Measurements from ENCODE around the gene ATG9A. TPM values are rescaled to one million over a fixed set of nuclear protein-coding genes. Genes with fewer than 3 reads are reported as not detected.

Gene ATG9A
- total RNA-seq, 1 experiment from 2014 or later, result 42.9 TPM

DNA sequence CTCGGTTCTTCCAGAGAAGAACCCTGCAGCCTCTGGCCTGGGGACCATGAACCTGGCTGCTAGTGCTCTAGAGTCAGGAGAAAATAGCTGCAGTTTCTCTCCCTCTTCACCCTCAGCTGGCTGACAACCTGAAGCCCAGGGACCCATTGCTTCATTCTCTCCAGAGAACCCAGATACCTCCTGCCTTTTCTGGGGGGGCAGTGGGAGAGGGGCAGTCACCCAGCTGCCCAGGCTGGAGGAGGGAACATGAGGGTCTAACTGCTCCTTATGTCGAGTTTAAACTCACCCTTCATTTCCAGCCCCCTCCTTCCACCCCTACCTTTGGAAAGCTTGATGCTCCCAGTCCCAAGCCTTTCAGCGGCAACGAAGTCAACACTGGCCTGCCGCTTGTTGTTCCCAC is 30.5 kb downstream of the ATG9A start (continued):
- TF ChIP-seq, protein P1, sequence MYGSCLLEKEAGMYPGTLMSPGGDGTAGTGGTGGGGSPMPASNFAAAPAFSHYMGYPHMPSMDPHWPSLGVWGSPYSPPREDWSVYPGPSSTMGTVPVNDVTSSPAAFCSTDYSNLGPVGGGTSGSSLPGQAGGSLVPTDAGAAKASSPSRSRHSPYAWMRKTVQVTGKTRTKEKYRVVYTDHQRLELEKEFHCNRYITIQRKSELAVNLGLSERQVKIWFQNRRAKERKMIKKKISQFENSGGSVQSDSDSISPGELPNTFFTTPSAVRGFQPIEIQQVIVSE (CRISPR knock-in tag; IDR thresholded peaks at IDR 0.05; ENCODE audit: borderline replicate concordance), result no peak

DNA sequence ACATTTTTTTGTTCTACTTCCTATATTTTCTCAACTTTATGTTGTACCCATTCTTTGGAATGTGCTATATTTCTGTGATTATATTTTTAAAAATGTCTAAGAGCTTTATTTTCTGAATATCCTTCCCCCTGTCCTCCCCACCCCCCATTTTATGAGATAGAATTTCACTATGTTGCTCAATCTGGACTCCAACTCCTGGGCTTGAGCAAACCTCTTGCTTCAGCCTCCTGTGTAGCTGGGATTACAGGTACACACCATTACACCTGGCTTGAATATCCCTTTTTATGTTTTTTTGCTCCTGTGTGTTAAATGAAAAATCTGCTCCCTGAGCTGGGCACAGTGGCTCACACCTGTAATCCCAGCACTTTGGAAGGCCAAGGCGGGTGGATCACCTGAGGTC is 32.0 kb downstream of the ATG9A start:
- ChIA-PET CTCF (interaction anchor here (1.1 to 1.9 kb wide), 2 partner anchors 9 to 98 kb away, joined by 5 to 7 read pairs; partner anchors contain the start of gene ZFAND2B), POLR2A (no interaction called here)
- Mint-ChIP-seq H3K27ac (no peak overlapping the region), H3K9me3 (peaks cover 10% of the 10 kb centered on the region), H3K36me3 (no peaks in the 10 kb centered on the region), H3K27me3 (ENCODE audit: low read depth) (0 out of 2 replicates have a peak, but pooled peaks cover 3% of the 10 kb centered on the region), H3K4me3 (no peak overlapping the region), H3K4me1 (peaks cover 8% of the 10 kb centered on the region)
- ATAC-seq, result no peak
- TF ChIP-seq, protein P2, sequence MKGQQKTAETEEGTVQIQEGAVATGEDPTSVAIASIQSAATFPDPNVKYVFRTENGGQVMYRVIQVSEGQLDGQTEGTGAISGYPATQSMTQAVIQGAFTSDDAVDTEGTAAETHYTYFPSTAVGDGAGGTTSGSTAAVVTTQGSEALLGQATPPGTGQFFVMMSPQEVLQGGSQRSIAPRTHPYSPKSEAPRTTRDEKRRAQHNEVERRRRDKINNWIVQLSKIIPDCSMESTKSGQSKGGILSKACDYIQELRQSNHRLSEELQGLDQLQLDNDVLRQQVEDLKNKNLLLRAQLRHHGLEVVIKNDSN (CRISPR knock-in tag; IDR thresholded peaks at IDR 0.05), result no peak
- TF ChIP-seq, protein P3, sequence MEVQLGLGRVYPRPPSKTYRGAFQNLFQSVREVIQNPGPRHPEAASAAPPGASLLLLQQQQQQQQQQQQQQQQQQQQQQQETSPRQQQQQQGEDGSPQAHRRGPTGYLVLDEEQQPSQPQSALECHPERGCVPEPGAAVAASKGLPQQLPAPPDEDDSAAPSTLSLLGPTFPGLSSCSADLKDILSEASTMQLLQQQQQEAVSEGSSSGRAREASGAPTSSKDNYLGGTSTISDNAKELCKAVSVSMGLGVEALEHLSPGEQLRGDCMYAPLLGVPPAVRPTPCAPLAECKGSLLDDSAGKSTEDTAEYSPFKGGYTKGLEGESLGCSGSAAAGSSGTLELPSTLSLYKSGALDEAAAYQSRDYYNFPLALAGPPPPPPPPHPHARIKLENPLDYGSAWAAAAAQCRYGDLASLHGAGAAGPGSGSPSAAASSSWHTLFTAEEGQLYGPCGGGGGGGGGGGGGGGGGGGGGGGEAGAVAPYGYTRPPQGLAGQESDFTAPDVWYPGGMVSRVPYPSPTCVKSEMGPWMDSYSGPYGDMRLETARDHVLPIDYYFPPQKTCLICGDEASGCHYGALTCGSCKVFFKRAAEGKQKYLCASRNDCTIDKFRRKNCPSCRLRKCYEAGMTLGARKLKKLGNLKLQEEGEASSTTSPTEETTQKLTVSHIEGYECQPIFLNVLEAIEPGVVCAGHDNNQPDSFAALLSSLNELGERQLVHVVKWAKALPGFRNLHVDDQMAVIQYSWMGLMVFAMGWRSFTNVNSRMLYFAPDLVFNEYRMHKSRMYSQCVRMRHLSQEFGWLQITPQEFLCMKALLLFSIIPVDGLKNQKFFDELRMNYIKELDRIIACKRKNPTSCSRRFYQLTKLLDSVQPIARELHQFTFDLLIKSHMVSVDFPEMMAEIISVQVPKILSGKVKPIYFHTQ (CRISPR knock-in tag; IDR thresholded peaks at IDR 0.05), result no peak
- TF ChIP-seq NR1H2 (CRISPR knock-in tag; IDR thresholded peaks at IDR 0.05), result no peak
- DNase-seq (ENCODE audit: low spot score), result no peak

DNA sequence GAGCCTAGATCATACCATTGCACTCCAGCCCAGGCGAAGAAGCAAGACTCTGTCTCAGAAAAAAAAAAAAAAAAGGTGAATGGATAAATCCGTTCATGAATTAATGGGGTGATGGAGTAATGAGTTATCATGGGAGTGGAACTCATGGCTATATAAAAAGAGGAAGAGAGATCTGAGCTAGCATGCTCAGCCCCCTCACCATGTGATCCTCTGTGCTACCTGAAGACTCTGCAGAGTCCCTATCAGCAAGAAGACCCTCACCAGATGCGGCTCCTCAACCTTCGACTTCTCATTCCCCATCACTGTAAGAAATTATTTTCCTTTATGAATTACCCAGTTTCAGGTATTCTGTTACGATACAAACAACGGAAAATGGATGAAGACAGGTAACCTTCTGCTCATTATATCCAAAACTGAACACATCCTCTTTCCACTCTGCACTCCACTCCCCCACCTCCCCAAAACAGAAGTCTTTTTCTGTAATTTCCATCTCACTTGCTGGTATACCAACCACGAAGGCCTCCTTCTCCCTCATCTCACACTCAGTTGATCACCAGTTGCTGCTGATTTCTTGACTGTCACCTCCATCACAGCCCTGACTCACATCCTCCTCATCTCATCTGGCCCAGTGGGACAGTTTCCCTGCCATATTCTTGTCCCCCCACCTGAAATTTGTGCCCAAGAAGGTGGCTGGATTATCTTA is 42.5 kb downstream of the ATG9A start:
- TF ChIP-seq NFYB (CRISPR knock-in tag; conservative IDR thresholded peaks at IDR 0.05; ENCODE audit: low read depth) (no peak), ELF4 (CRISPR knock-in tag; IDR thresholded peaks at IDR 0.05; ENCODE audit: low read depth) (no peak)
- TF ChIP-seq, protein P3 (CRISPR knock-in tag; IDR thresholded peaks at IDR 0.05), result no peak
- TF ChIP-seq, protein P4, sequence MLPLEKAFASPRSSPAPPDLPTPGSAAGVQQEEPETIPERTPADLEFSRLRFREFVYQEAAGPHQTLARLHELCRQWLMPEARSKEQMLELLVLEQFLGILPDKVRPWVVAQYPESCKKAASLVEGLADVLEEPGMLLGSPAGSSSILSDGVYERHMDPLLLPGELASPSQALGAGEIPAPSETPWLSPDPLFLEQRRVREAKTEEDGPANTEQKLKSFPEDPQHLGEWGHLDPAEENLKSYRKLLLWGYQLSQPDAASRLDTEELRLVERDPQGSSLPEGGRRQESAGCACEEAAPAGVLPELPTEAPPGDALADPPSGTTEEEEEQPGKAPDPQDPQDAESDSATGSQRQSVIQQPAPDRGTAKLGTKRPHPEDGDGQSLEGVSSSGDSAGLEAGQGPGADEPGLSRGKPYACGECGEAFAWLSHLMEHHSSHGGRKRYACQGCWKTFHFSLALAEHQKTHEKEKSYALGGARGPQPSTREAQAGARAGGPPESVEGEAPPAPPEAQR (CRISPR knock-in tag; IDR thresholded peaks at IDR 0.05), result no peak
- TF ChIP-seq, protein P5, sequence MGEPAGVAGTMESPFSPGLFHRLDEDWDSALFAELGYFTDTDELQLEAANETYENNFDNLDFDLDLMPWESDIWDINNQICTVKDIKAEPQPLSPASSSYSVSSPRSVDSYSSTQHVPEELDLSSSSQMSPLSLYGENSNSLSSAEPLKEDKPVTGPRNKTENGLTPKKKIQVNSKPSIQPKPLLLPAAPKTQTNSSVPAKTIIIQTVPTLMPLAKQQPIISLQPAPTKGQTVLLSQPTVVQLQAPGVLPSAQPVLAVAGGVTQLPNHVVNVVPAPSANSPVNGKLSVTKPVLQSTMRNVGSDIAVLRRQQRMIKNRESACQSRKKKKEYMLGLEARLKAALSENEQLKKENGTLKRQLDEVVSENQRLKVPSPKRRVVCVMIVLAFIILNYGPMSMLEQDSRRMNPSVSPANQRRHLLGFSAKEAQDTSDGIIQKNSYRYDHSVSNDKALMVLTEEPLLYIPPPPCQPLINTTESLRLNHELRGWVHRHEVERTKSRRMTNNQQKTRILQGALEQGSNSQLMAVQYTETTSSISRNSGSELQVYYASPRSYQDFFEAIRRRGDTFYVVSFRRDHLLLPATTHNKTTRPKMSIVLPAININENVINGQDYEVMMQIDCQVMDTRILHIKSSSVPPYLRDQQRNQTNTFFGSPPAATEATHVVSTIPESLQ (CRISPR knock-in tag; IDR thresholded peaks at IDR 0.05), result no peak
- no peak for ATAC-seq
- Mint-ChIP-seq H3K27ac (no peak overlapping the region; the same call in 1 of the 2 replicates), H3K36me3 (peaks cover 13% of the 10 kb centered on the region; the same call in 1 of the 2 replicates), H3K9me3 (no peaks in the 10 kb centered on the region), H3K4me3 (no peak overlapping the region), H3K4me1 (no peaks in the 10 kb centered on the region), H3K27me3 (ENCODE audit: low read depth) (peaks cover 3% of the 10 kb centered on the region; the same call in 1 of the 2 replicates)
- no peak for DNase-seq (ENCODE audit: low spot score)
- ChIA-PET POLR2A (no interaction called here), CTCF (no interaction called here)
